ENCODE measurements around the gene NAALADL2. TPM values are rescaled to one million over a fixed set of nuclear protein-coding genes. Genes with fewer than 3 reads are reported as not detected.

Gene NAALADL2
- total RNA-seq, 4 donors from 2014 or later, result 0.26 to 218 (median 17.4) TPM

- H3K27ac ChIP-seq, result peak overlapping the region in 1 of 2 donors; percentile 37
These were observed 538.2 kb downstream of the NAALADL2 start for GRCh38 chr3:175397372-175397771.

DNA sequence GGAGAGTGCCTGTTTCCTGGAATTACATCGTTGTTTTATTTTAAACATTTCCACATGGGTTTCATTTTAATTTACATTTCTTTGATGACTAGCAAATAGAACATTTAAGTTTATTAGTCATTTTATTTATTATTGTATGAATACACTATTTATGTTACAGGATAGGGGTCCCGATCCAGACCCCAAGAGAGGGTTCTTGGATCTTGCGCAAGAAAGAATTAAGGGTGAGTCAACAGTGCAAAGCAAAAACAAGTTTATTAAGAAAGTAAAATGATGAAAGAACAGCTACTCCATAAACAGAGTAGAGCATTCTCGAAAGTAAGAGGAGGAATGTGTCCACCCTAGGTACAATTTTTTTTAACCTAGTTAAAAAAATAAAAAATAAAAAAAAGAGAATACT lies 539.5 kb downstream of the NAALADL2 start:
- no peak for DNase-seq
- no peaks in the 10 kb centered on the region for H3K9me3 ChIP-seq
- no peak overlapping the region for H3K4me3 ChIP-seq
- no peaks in the 10 kb centered on the region for H3K36me3 ChIP-seq
- TF ChIP-seq POLR2A (IDR thresholded peaks at IDR 0.05), result no peak
- TF ChIP-seq, protein P1, sequence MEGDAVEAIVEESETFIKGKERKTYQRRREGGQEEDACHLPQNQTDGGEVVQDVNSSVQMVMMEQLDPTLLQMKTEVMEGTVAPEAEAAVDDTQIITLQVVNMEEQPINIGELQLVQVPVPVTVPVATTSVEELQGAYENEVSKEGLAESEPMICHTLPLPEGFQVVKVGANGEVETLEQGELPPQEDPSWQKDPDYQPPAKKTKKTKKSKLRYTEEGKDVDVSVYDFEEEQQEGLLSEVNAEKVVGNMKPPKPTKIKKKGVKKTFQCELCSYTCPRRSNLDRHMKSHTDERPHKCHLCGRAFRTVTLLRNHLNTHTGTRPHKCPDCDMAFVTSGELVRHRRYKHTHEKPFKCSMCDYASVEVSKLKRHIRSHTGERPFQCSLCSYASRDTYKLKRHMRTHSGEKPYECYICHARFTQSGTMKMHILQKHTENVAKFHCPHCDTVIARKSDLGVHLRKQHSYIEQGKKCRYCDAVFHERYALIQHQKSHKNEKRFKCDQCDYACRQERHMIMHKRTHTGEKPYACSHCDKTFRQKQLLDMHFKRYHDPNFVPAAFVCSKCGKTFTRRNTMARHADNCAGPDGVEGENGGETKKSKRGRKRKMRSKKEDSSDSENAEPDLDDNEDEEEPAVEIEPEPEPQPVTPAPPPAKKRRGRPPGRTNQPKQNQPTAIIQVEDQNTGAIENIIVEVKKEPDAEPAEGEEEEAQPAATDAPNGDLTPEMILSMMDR (IDR thresholded peaks at IDR 0.05), result no peak
- no peaks in the 10 kb centered on the region for H3K27me3 ChIP-seq
- H3K4me1 ChIP-seq, result no peaks in the 10 kb centered on the region
- no peak overlapping the region for H3K27ac ChIP-seq
- intact Hi-C loops (cut with DNase I; ENCODE audit: low total_unique reads), result no loop called here

More at GRCh38 chr3:175397372-175397771, 538.2 kb downstream of the NAALADL2 start:
- intact Hi-C loops (cut with DNase I; ENCODE audit: low total_unique reads), result no loop called here
- TF ChIP-seq, protein P1 (IDR thresholded peaks at IDR 0.05), result no peak
- TF ChIP-seq POLR2A (IDR thresholded peaks at IDR 0.05), result no peak
- H3K36me3 ChIP-seq, result no peaks in the 10 kb centered on the region
- no peaks in the 10 kb centered on the region for H3K27me3 ChIP-seq
- H3K4me1 ChIP-seq, result no peaks in the 10 kb centered on the region
- H3K9me3 ChIP-seq, result no peaks in the 10 kb centered on the region
- no peak for DNase-seq
- H3K4me3 ChIP-seq, result no peak overlapping the region

- no peaks in the 10 kb centered on the region for H3K27me3 ChIP-seq
- H3K36me3 ChIP-seq, result no peaks in the 10 kb centered on the region
- no peaks in the 10 kb centered on the region for H3K4me1 ChIP-seq
- H3K4me3 ChIP-seq, result no peak overlapping the region
- TF ChIP-seq POLR2A (IDR thresholded peaks at IDR 0.05), result no peak
- TF ChIP-seq, protein P1 (IDR thresholded peaks at IDR 0.05), result no peak
- H3K27ac ChIP-seq, result peak overlapping the region in 1 of 2 donors; percentile 60
- intact Hi-C loops (cut with DNase I; ENCODE audit: low total_unique reads), result no loop called here
- no peak for DNase-seq
- no peaks in the 10 kb centered on the region for H3K9me3 ChIP-seq
These were observed 540.2 kb downstream of the NAALADL2 start for GRCh38 chr3:175399156-175399840.

DNA sequence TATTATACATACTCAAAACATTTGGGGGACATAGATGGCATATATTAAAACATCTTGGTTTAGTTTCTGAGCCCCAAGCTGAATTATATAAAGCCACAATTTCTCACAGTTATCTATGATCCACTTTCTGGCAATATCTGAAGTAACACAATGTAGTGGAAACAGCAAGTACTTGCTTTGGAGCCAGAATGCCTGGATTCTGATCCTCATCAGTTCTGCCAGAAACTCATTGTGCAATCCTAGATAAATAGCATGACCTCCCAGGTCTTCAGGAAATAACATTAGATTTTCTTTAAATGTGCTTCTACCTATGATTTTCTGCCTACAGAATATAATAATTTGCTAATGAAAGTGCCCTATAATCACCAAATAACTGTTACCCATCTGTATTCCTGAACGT lies 544.9 kb downstream of the NAALADL2 start:
- intact Hi-C loops (cut with DNase I; ENCODE audit: low total_unique reads), result no loop called here
- no peaks in the 10 kb centered on the region for H3K36me3 ChIP-seq
- H3K27ac ChIP-seq, result no peak overlapping the region
- DNase-seq, result no peak
- TF ChIP-seq, protein P1 (IDR thresholded peaks at IDR 0.05), result no peak
- no peak for TF ChIP-seq POLR2A (IDR thresholded peaks at IDR 0.05)
- no peaks in the 10 kb centered on the region for H3K9me3 ChIP-seq
- H3K4me1 ChIP-seq, result no peaks in the 10 kb centered on the region
- no peak overlapping the region for H3K4me3 ChIP-seq
- H3K27me3 ChIP-seq, result no peaks in the 10 kb centered on the region

DNA sequence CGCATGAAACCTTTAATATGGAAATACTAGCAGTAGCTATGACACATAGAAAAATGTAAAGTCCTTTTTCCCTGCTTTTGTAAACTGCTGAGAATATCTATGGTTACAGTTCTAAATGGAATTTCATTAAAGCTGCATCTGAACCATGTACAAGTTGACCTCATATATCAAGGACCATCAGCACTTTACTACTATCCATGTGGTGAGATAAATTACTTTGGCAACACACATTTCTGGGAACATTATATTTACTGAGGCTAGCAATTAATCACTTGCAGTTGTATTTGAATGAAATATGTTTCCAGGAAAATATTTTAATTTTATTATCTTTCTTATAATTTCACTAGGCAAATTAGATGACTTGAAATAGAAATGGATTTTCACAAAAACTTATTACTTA lies 545.5 kb downstream of the NAALADL2 start:
- H3K4me1 ChIP-seq, result no peaks in the 10 kb centered on the region
- intact Hi-C loops (cut with DNase I; ENCODE audit: low total_unique reads), result no loop called here

More for the DNA sequence above, 545.5 kb downstream of the NAALADL2 start:
- TF ChIP-seq POLR2A (IDR thresholded peaks at IDR 0.05), result no peak
- TF ChIP-seq, protein P1 (IDR thresholded peaks at IDR 0.05), result no peak
- H3K36me3 ChIP-seq, result no peaks in the 10 kb centered on the region
- no peaks in the 10 kb centered on the region for H3K27me3 ChIP-seq
- no peaks in the 10 kb centered on the region for H3K9me3 ChIP-seq
- no peak overlapping the region for H3K27ac ChIP-seq
- no peak for DNase-seq
- no peak overlapping the region for H3K4me3 ChIP-seq

All from uterus (tissue), 4 donors.